CD14-positive monocyte (primary cell): ENCODE results near the gene FAM168A. TPM values are rescaled to one million over a fixed set of nuclear protein-coding genes. Genes with fewer than 3 reads are reported as not detected.

ENCODE experiments used
- DNase-seq, 3 donors: peaks; one replicate each; pipeline ENCODE4 v3.0.0-alpha.2; 2011 to 2022
- H2AFZ ChIP-seq: 2 replicates; pipeline ENCODE4 v1.6.0; 2012; ENCODE audit warnings: mild to moderate bottlenecking, low read depth, low read length, inconsistent platforms; ENCODE audit not compliant: insufficient read depth, poor library complexity, severe bottlenecking
- H3K27ac ChIP-seq, 2 donors: 1 replicate in 1 of 2; 2 replicates in 1 of 2; pipeline ENCODE4 v1.5.1; 2012 to 2013; ENCODE audit warnings: low read length in 2 of 2, control low read depth in 1 of 2, inconsistent platforms in 1 of 2, low read depth in 1 of 2, mild to moderate bottlenecking in 1 of 2
- H3K27me3 ChIP-seq, 2 donors: one replicate each; pipeline versions ENCODE4 v1.6.0 to v1.6.1; 2011 to 2013; ENCODE audit warnings: low read length in 2 of 2; ENCODE audit not compliant: control insufficient read depth in 2 of 2, insufficient read depth in 2 of 2
- H3K36me3 ChIP-seq, 2 donors: replicated peaks in 1 of 2; 1 replicate in 1 of 2; 2 replicates in 1 of 2; pipeline versions ENCODE4 v1.5.1 to v1.6.1; 2012 to 2013; ENCODE audit warnings: low read length in 2 of 2, control low read depth in 1 of 2, inconsistent platforms in 1 of 2, mild to moderate bottlenecking in 1 of 2; ENCODE audit not compliant: insufficient read depth in 2 of 2, control insufficient read depth in 1 of 2
- H3K4me1 ChIP-seq, 2 donors: 1 replicate in 1 of 2; 2 replicates in 1 of 2; pipeline versions ENCODE4 v1.5.1 to v1.6.1; 2012 to 2013; ENCODE audit warnings: low read length in 2 of 2, control low read depth in 1 of 2, inconsistent platforms in 1 of 2, mild to moderate bottlenecking in 1 of 2, moderate library complexity in 1 of 2; ENCODE audit not compliant: insufficient read depth in 2 of 2, control insufficient read depth in 1 of 2
- H3K4me2 ChIP-seq: replicated peaks from 2 replicates; pipeline ENCODE3; 2012; ENCODE audit warnings: low read length, moderate library complexity, mild to moderate bottlenecking; ENCODE audit not compliant: poor library complexity, severe bottlenecking; ENCODE audit errors: extremely low read depth
- H3K4me3 ChIP-seq, 3 experiments: fragments of 200-600 bp in 1 of 3; sonication (generic) in 1 of 3; replicated peaks in 1 of 3; 1 replicate in 2 of 3; 2 replicates in 1 of 3; pipeline ENCODE4 v1.5.1; 2011 to 2013; ENCODE audit warnings: low read length in 3 of 3, mild to moderate bottlenecking in 3 of 3, control low read depth in 2 of 3, low read depth in 2 of 3, inconsistent platforms in 1 of 3, moderate library complexity in 1 of 3
- H3K79me2 ChIP-seq: 2 replicates; pipeline ENCODE4 v1.6.0; 2012; ENCODE audit warnings: mild to moderate bottlenecking, control low read depth, inconsistent platforms, low read length, moderate library complexity; ENCODE audit not compliant: insufficient read depth
- H3K9ac ChIP-seq: 2 replicates; pipeline ENCODE4 v1.6.0; 2017; ENCODE audit warnings: low read length, mild to moderate bottlenecking; ENCODE audit not compliant: insufficient read depth, poor library complexity, severe bottlenecking
- H3K9me3 ChIP-seq, 2 donors: replicated peaks in 1 of 2; 1 replicate in 1 of 2; 2 replicates in 1 of 2; pipeline versions ENCODE4 v1.5.1 to v1.6.1; 2012 to 2013; ENCODE audit warnings: low read length in 2 of 2, control low read depth in 1 of 2; ENCODE audit not compliant: control insufficient read depth in 1 of 2, insufficient read depth in 1 of 2
- H4K20me1 ChIP-seq: 2 replicates; pipeline ENCODE4 v1.6.0; 2012; ENCODE audit warnings: mild to moderate bottlenecking, low read length, control low read depth, moderate library complexity; ENCODE audit not compliant: insufficient read depth
- H3K27ac Mint-ChIP-seq, 7 donors: one replicate each; pipeline ENCODE4 v1.8.0; 2020; ENCODE audit warnings: mild to moderate bottlenecking in 7 of 7, mixed read lengths in 7 of 7, moderate library complexity in 6 of 7, inconsistent platforms in 2 of 7
- H3K27me3 Mint-ChIP-seq, 3 donors: one replicate each; pipeline ENCODE4 v1.8.0; 2021 to 2022; ENCODE audit warnings: low read depth in 3 of 3, mild to moderate bottlenecking in 3 of 3, mixed read lengths in 3 of 3, moderate library complexity in 3 of 3, inconsistent platforms in 1 of 3
- H3K36me3 Mint-ChIP-seq, 2 donors: one replicate each; pipeline ENCODE4 v1.8.0; 2020; ENCODE audit warnings: mixed read lengths in 2 of 2, inconsistent platforms in 1 of 2, mild to moderate bottlenecking in 1 of 2
- H3K4me1 Mint-ChIP-seq: one replicate; pipeline ENCODE4 v1.8.0; 2020; ENCODE audit warnings: mild to moderate bottlenecking, mixed read lengths
- H3K4me3 Mint-ChIP-seq, 2 donors: one replicate each; pipeline ENCODE4 v1.8.0; 2020; ENCODE audit warnings: mild to moderate bottlenecking in 2 of 2, mixed read lengths in 2 of 2, moderate library complexity in 1 of 2
- H3K9me3 Mint-ChIP-seq, 7 donors: one replicate each; pipeline ENCODE4 v1.8.0; 2020 to 2022; ENCODE audit warnings: mixed read lengths in 7 of 7, mild to moderate bottlenecking in 6 of 7, moderate library complexity in 6 of 7, inconsistent platforms in 2 of 7
- WGBS: methylation state at CpG from one replicate; pipeline ENCODE4 v1.1.5; 2013; ENCODE audit warnings: missing lambda C conversion rate; ENCODE audit not compliant: insufficient coverage; 5-methylcytosine and 5-hydroxymethylcytosine counted together
- intact Hi-C, 2 donors: fragments of 100-400 bp; cut with micrococcal nuclease; formaldehyde crosslinking; loops; one replicate each; pipeline versions ENCODE4 v1.15.0 to v1.15.1; 2023
- polyA plus RNA-seq, 3 donors: library from polyadenylated mRNA; depleted of rRNA in 1 of 3; unstranded in 2 of 3; stranded (reverse) in 1 of 3; fragments of 300-500 nt in 2 of 3; fragments of >200 nt in 1 of 3; fragmentation: Illumina TruSeq in 2 of 3; gene quantifications; 1 replicate in 2 of 3; 2 replicates in 1 of 3; pipeline ENCODE4 v1.2.3, GENCODE V29; 2012 to 2021
- TF ChIP-seq, protein P1 (sequence below): fragments of 200-600 bp; IDR thresholded peaks from one replicate; pipeline ENCODE4 v1.8.0; 2022; ENCODE audit warnings: antibody characterized with exemption, mild to moderate bottlenecking

Gene FAM168A
- polyA plus RNA-seq, 3 donors, result 1.4 to 13.3 (median 2.1) TPM

DNA sequence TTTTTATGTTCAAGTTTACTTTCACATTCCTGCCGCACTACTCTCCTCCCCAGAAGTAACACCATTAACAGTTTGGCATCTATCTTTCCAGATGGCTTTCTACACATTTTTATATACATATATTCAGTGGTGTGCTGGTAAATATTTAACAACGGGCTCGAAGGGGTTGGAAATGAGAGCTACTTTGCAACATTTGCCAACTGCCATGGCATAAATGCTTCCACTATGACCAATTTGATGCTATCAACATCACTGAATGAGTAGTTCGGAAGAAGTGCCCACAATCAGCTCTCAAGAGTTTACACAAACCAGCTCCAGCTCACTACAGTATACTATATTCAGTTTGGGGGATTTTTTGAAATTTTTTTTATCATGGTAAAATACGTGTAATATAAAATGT is 166.5 kb downstream of the FAM168A start:
- Mint-ChIP-seq H3K4me3 (no peak overlapping the region), H3K36me3 (peaks cover 12 to 13% of the 10 kb centered on the region in 2 donors), H3K27me3 (no peaks in the 10 kb centered on the region), H3K27ac (no peak overlapping the region), H3K9me3 (no peaks in the 10 kb centered on the region), H3K4me1 (peaks cover 20% of the 10 kb centered on the region)
- H4K20me1 ChIP-seq, result peaks cover 6% of the 10 kb centered on the region
- WGBS, result no CpG with 5 or more reads among the region's 5 CpGs
- no peak overlapping the region for H3K4me3 ChIP-seq
- no peak for DNase-seq
- no peaks in the 10 kb centered on the region for H3K79me2 ChIP-seq
- H3K9me3 ChIP-seq, result no peaks in the 10 kb centered on the region
- H3K36me3 ChIP-seq, result peaks cover 0 to 2% of the 10 kb centered on the region in 2 donors
- H3K9ac ChIP-seq, result no peak overlapping the region
- H2AFZ ChIP-seq, result no peak overlapping the region
- peaks cover 3 to 4% of the 10 kb centered on the region in 2 donors for H3K4me1 ChIP-seq
- no peak overlapping the region for H3K27ac ChIP-seq
- no peaks in the 10 kb centered on the region for H3K27me3 ChIP-seq
- TF ChIP-seq, protein P1, sequence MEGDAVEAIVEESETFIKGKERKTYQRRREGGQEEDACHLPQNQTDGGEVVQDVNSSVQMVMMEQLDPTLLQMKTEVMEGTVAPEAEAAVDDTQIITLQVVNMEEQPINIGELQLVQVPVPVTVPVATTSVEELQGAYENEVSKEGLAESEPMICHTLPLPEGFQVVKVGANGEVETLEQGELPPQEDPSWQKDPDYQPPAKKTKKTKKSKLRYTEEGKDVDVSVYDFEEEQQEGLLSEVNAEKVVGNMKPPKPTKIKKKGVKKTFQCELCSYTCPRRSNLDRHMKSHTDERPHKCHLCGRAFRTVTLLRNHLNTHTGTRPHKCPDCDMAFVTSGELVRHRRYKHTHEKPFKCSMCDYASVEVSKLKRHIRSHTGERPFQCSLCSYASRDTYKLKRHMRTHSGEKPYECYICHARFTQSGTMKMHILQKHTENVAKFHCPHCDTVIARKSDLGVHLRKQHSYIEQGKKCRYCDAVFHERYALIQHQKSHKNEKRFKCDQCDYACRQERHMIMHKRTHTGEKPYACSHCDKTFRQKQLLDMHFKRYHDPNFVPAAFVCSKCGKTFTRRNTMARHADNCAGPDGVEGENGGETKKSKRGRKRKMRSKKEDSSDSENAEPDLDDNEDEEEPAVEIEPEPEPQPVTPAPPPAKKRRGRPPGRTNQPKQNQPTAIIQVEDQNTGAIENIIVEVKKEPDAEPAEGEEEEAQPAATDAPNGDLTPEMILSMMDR, result no peak
- H3K4me2 ChIP-seq, result no peak overlapping the region
- intact Hi-C loops, result no loop called here

DNA sequence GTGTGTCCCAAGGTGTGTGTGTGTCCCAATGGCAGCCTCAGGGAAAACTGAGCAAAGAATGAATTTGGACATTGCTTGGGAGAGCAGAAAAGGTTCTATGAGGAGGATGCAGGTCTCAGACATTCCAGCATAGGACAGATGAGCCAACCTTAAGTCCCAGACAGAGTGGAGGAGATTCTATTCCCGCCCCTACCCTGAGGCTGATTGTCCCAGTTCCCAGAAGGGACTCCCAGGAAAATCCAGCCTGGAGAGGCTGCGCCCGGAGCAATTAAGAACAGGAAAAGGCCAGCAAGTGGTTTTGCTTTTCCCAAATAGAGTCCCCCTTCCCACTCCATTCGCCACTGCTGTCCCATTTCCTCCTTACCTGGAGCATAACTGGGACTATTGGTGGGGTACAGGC is 167.6 kb downstream of the FAM168A start:
- peaks cover 6% of the 10 kb centered on the region for H4K20me1 ChIP-seq
- Mint-ChIP-seq H3K4me3 (no peak overlapping the region), H3K4me1 (peaks cover 30% of the 10 kb centered on the region), H3K27ac (no peak overlapping the region), H3K36me3 (peaks cover 12 to 13% of the 10 kb centered on the region in 2 donors), H3K9me3 (no peaks in the 10 kb centered on the region), H3K27me3 (no peaks in the 10 kb centered on the region)
- H3K9ac ChIP-seq, result no peak overlapping the region
- intact Hi-C loops, result no loop called here
- peaks cover 13 to 14% of the 10 kb centered on the region in 2 donors for H3K4me1 ChIP-seq
- H2AFZ ChIP-seq, result no peak overlapping the region
- H3K79me2 ChIP-seq, result no peaks in the 10 kb centered on the region
- no peak for DNase-seq
- TF ChIP-seq, protein P1, result no peak
- no peak overlapping the region for H3K4me2 ChIP-seq
- H3K27ac ChIP-seq, result no peak overlapping the region
- H3K27me3 ChIP-seq, result no peaks in the 10 kb centered on the region
- no peak overlapping the region for H3K4me3 ChIP-seq
- peaks cover 0 to 2% of the 10 kb centered on the region in 2 donors for H3K36me3 ChIP-seq
- 100% methylated on average over 1 of the region's 4 CpGs for WGBS
- H3K9me3 ChIP-seq, result no peaks in the 10 kb centered on the region
